IMR-90 (cell line): ENCODE measurements around the gene NOL9. TPM values are rescaled to one million over a fixed set of nuclear protein-coding genes. Genes with fewer than 3 reads are reported as not detected.

ENCODE experiments used
- ATAC-seq: fragments of 200-7000 bp; cut with Tn5 transposase; 2 replicates; pipeline ENCODE4 v1.9.1; 2020; ENCODE audit warnings: low read depth, mild to moderate bottlenecking, moderate library complexity
- BruUV-seq: library from RNA; stranded (reverse); fragments of 400-500 nt; replicated peaks from 2 replicates; lab custom pipeline; 2021; lab: Mats Ljungman, UMichigan
- CTCF ChIA-PET: fragments of 300-600 bp; formaldehyde crosslinking; extraction: SDS; loops from one replicate; lab custom pipeline; 2021; ENCODE audit warnings: antibody characterized with exemption; lab: Yijun Ruan, JAX
- POLR2A ChIA-PET: fragments of 300-600 bp; sonication (Branson Sonifier 250); formaldehyde crosslinking; loops from one replicate; lab custom pipeline; 2022; ENCODE audit warnings: antibody characterized with exemption; ENCODE audit not compliant: unreplicated experiment; lab: Charles Lee
- DNase-seq: peaks from one replicate; pipeline ENCODE4 v3.0.0; 2013
- H2AFZ ChIP-seq: replicated peaks from 2 replicates; pipeline ENCODE3; 2013; ENCODE audit warnings: low read length, mild to moderate bottlenecking; ENCODE audit not compliant: poor library complexity
- H2AK5ac ChIP-seq: 2 replicates; pipeline ENCODE4 v1.6.1; 2013; ENCODE audit warnings: low read depth, low read length, inconsistent platforms
- H2AK9ac ChIP-seq: replicated peaks from 2 replicates; pipeline ENCODE3; 2013; ENCODE audit warnings: mild to moderate bottlenecking, low read depth, low read length, moderate library complexity; ENCODE audit not compliant: poor library complexity
- H2BK120ac ChIP-seq: 2 replicates; pipeline ENCODE4 v1.6.1; 2013; ENCODE audit warnings: low read depth, low read length, inconsistent platforms
- H2BK15ac ChIP-seq: 3 replicates; pipeline ENCODE4 v1.6.1; 2013; ENCODE audit warnings: low read depth, low read length, inconsistent platforms
- H2BK20ac ChIP-seq: 2 replicates; pipeline ENCODE4 v1.6.1; 2013; ENCODE audit warnings: low read depth, mild to moderate bottlenecking, inconsistent platforms, low read length, moderate library complexity
- H2BK5ac ChIP-seq: 2 replicates; pipeline ENCODE4 v1.6.1; 2013; ENCODE audit warnings: mild to moderate bottlenecking, low read depth, low read length, inconsistent platforms; ENCODE audit not compliant: poor library complexity, severe bottlenecking
- H3K14ac ChIP-seq: replicated peaks from 2 replicates; pipeline ENCODE4 v1.6.1; 2013; ENCODE audit warnings: low read depth, low read length, inconsistent platforms
- H3K18ac ChIP-seq: 2 replicates; pipeline ENCODE4 v1.6.1; 2013; ENCODE audit warnings: low read depth, low read length, control low read depth
- H3K23ac ChIP-seq: 2 replicates; pipeline ENCODE4 v1.6.1; 2013; ENCODE audit warnings: low read depth, low read length, inconsistent platforms
- H3K27ac ChIP-seq: 2 replicates; pipeline ENCODE4 v1.5.1; 2013; ENCODE audit warnings: mild to moderate bottlenecking, control low read depth, low read length; ENCODE audit not compliant: insufficient read depth
- H3K27me3 ChIP-seq: 2 replicates; pipeline ENCODE4 v1.6.1; 2013; ENCODE audit warnings: low read length; ENCODE audit not compliant: control insufficient read depth, insufficient read depth
- H3K36me3 ChIP-seq: 2 replicates; pipeline ENCODE4 v1.6.1; 2013; ENCODE audit warnings: low read length, mixed read lengths; ENCODE audit not compliant: control insufficient read depth, insufficient read depth
- H3K4ac ChIP-seq: 2 replicates; pipeline ENCODE4 v1.6.1; 2013; ENCODE audit warnings: low read depth, low read length, inconsistent platforms
- H3K4me1 ChIP-seq: 2 replicates; pipeline ENCODE4 v1.6.1; 2013; ENCODE audit warnings: low read length, mixed read lengths; ENCODE audit not compliant: control insufficient read depth, insufficient read depth
- H3K4me2 ChIP-seq: 2 replicates; pipeline ENCODE4 v1.6.1; 2013; ENCODE audit warnings: low read depth, mild to moderate bottlenecking, control low read depth, low read length, moderate library complexity
- H3K4me3 ChIP-seq: 2 replicates; pipeline ENCODE4 v1.5.1; 2013; ENCODE audit warnings: low read depth, mild to moderate bottlenecking, control low read depth, low read length, moderate library complexity; ENCODE audit not compliant: insufficient read depth
- H3K56ac ChIP-seq: 2 replicates; pipeline ENCODE4 v1.6.1; 2013; ENCODE audit warnings: low read length, inconsistent platforms; ENCODE audit not compliant: insufficient read depth; ENCODE audit errors: extremely low read depth
- H3K79me1 ChIP-seq, 2 experiments: 2 replicates each; pipeline ENCODE4 v1.6.1; 2013; ENCODE audit warnings: low read length in 2 of 2, inconsistent platforms in 1 of 2, low read depth in 1 of 2
- H3K9ac ChIP-seq: 2 replicates; pipeline ENCODE4 v1.6.1; 2013; ENCODE audit warnings: low read depth, low read length, control low read depth
- H3K9me1 ChIP-seq: 2 replicates; pipeline ENCODE4 v1.6.1; 2013; ENCODE audit warnings: low read length, inconsistent platforms; ENCODE audit not compliant: insufficient read depth
- H3K9me3 ChIP-seq: 2 replicates; pipeline ENCODE4 v1.6.1; 2013; ENCODE audit warnings: low read length; ENCODE audit not compliant: control insufficient read depth, insufficient read depth
- H4K20me1 ChIP-seq: 2 replicates; pipeline ENCODE4 v1.6.1; 2013; ENCODE audit warnings: low read length, inconsistent platforms; ENCODE audit not compliant: insufficient read depth
- H4K5ac ChIP-seq: 2 replicates; pipeline ENCODE4 v1.6.1; 2013; ENCODE audit warnings: mild to moderate bottlenecking, low read depth, low read length, control low read depth
- H4K8ac ChIP-seq, 2 experiments: 2 replicates each; pipeline ENCODE4 v1.6.1; 2013; ENCODE audit warnings: low read depth in 2 of 2, low read length in 2 of 2, control low read depth in 1 of 2, inconsistent platforms in 1 of 2
- H4K91ac ChIP-seq: 2 replicates; pipeline ENCODE4 v1.6.1; 2013; ENCODE audit warnings: low read depth, low read length, inconsistent platforms; ENCODE audit not compliant: insufficient read depth
- BHLHE40 ChIP-seq: fragments of 150-350 bp; IDR thresholded peaks from 2 replicates; pipeline ENCODE4 v1.6.1; 2016; ENCODE audit warnings: mild to moderate bottlenecking, low read depth, low read length
- CHD1 ChIP-seq: IDR thresholded peaks from 2 replicates; pipeline ENCODE4 v1.6.1; 2012; ENCODE audit warnings: low read depth, low read length, improper control_type of control experiment
- CTCF ChIP-seq: conservative IDR thresholded peaks from 2 replicates; pipeline ENCODE4 v1.5.1; 2012; ENCODE audit warnings: mild to moderate bottlenecking, low read depth, low read length, improper control_type of control experiment
- ELK1 ChIP-seq: fragments of 150-350 bp; IDR thresholded peaks from 2 replicates; pipeline ENCODE4 v1.6.1; 2016; ENCODE audit warnings: low read depth, mild to moderate bottlenecking, low read length, moderate library complexity, borderline replicate concordance
- NFE2L2 ChIP-seq: fragments of 150-350 bp; IDR thresholded peaks from 2 replicates; pipeline ENCODE4 v1.6.1; 2016; ENCODE audit warnings: low read depth, mild to moderate bottlenecking, low read length
- POLR2A ChIP-seq: IDR thresholded peaks from 2 replicates; pipeline ENCODE4 v1.6.1; 2012; ENCODE audit warnings: mild to moderate bottlenecking, low read depth, low read length
- RAD21 ChIP-seq: IDR thresholded peaks from 2 replicates; pipeline ENCODE4 v1.6.1; 2012; ENCODE audit warnings: low read length, improper control_type of control experiment
- RCOR1 ChIP-seq: IDR thresholded peaks from 2 replicates; pipeline ENCODE4 v1.6.1; 2012; ENCODE audit warnings: mild to moderate bottlenecking, low read length, improper control_type of control experiment; ENCODE audit not compliant: insufficient replicate concordance
- SMC3 ChIP-seq: fragments of 150-350 bp; IDR thresholded peaks from 2 replicates; pipeline ENCODE4 v1.6.1; 2016; ENCODE audit warnings: low read depth, mild to moderate bottlenecking, antibody characterized with exemption, low read length, moderate library complexity
- WGBS, 2 experiments: methylation state at CpG; one replicate each; pipeline versions ENCODE4 v1.1.5 to v1.1.7; 2013; ENCODE audit warnings: missing lambda C conversion rate in 2 of 2; ENCODE audit not compliant: insufficient read length in 1 of 2; ENCODE audit errors: extremely low coverage in 2 of 2; 5-methylcytosine and 5-hydroxymethylcytosine counted together
- dilution Hi-C: fragments of 300-500 bp; cut with HindIII; formaldehyde crosslinking; loops from one replicate; pipeline ENCODE4 v1.14.3; 2018; ENCODE audit warnings: low sequenced_read_pairs; ENCODE audit not compliant: unreplicated experiment
- in situ Hi-C: fragments of 300-500 bp; cut with MboI; formaldehyde crosslinking; loops from 3 replicates; pipeline ENCODE4 v1.14.3; 2019; ENCODE audit warnings: low sequenced_read_pairs, inconsistent platforms, mixed read lengths
- intact Hi-C: fragments of 100-400 bp; cut with micrococcal nuclease; formaldehyde crosslinking; loops from 2 replicates; pipeline ENCODE4 v1.10.0; 2022
- polyA plus RNA-seq, 3 experiments: library from polyadenylated mRNA; depleted of rRNA; stranded (reverse); fragments of >200 nt; gene quantifications; 2 replicates each; pipeline ENCODE4 v1.2.3, GENCODE V29; 2012; ENCODE audit warnings: low replicate concordance in 1 of 3
- total RNA-seq: library from RNA; depleted of rRNA; stranded (reverse); fragments of >200 nt; gene quantifications from 2 replicates; pipeline ENCODE4 v1.2.3, GENCODE V29; 2012

NOL9 gene
- total and polyA plus RNA-seq, 2 of the 4 experiments (the other 2 are of a cell fraction): 13.0 to 19.2 TPM

DNA sequence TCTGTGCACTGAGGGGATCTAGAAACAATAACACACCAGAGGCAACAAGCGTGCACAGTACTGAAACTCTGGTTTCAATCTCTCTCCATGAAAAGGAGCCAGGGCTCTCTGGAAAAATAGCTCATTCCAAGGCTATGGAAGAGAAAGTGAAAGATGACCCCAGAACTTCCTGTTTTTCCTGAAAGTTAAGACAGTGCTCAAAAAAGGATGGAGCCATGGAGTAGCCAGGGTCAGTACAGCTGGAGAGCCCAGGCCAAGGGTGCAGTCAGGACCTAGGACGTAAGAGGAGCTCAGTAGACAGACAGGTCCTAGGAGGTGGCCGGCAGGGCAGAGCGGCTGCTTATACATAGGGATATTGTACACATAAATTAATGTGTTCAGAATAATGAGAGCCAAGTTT is 19.1 kb downstream of the NOL9 start:
- no peaks in the 10 kb centered on the region for H3K27me3 ChIP-seq
- DNase-seq (no peak), ATAC-seq (no peak)
- no peak overlapping the region for H3K4me3 ChIP-seq
- no peak overlapping the region for H2BK5ac ChIP-seq
- H3K4me2 ChIP-seq: no peak overlapping the region
- in situ Hi-C loops: no loop called here
- H3K18ac ChIP-seq: no peak overlapping the region
- H3K4me1 ChIP-seq: no peaks in the 10 kb centered on the region
- no peak overlapping the region for H4K8ac ChIP-seq
- H3K79me1 ChIP-seq: peaks cover 13 to 18% of the 10 kb centered on the region in 2 experiments; a peak in 3 of 4 replicates
- dilution Hi-C loops: no loop called here
- no peak overlapping the region for H2AK5ac ChIP-seq
- H2BK15ac ChIP-seq: no peak overlapping the region
- no peak overlapping the region for H2BK120ac ChIP-seq
- H3K23ac ChIP-seq: no peak overlapping the region
- H3K56ac ChIP-seq: no peak overlapping the region
- no peak for TF ChIP-seq NFE2L2
- TF ChIP-seq ELK1: no peak
- no peak for TF ChIP-seq POLR2A
- TF ChIP-seq CTCF: no peak
- TF ChIP-seq CHD1: no peak
- TF ChIP-seq SMC3: no peak
- no peak for TF ChIP-seq RAD21
- no peak for TF ChIP-seq BHLHE40
- TF ChIP-seq RCOR1: no peak
- H3K14ac ChIP-seq: no peak overlapping the region
- peaks cover 33% of the 10 kb centered on the region for H3K36me3 ChIP-seq
- no peak overlapping the region for H3K4ac ChIP-seq
- H2AK9ac ChIP-seq: no peak overlapping the region
- H3K9ac ChIP-seq: no peak overlapping the region
- H2BK20ac ChIP-seq: no peak overlapping the region
- BruUV-seq: no TSS peak
- H3K9me1 ChIP-seq: peaks cover 7% of the 10 kb centered on the region; the same call in 1 of the 2 replicates
- H3K9me3 ChIP-seq: no peaks in the 10 kb centered on the region
- H4K5ac ChIP-seq: no peak overlapping the region
- ChIA-PET POLR2A (no interaction called here), CTCF (interaction anchor here (2.4 kb wide), 1 partner anchor 12 kb away, joined by 6 read pairs; no protein-coding TSS in a partner anchor)
- intact Hi-C loops: no loop called here
- no peak overlapping the region for H4K91ac ChIP-seq
- no peak overlapping the region for H3K27ac ChIP-seq
- H2AFZ ChIP-seq: no peak overlapping the region
- no CpG with 5 or more reads among the region's 4 CpGs for WGBS, 2 experiments
- peaks cover 23% of the 10 kb centered on the region for H4K20me1 ChIP-seq
